ENCODE measurements around the gene INKA2. TPM values are rescaled to one million over a fixed set of nuclear protein-coding genes. Genes with fewer than 3 reads are reported as not detected.
A peak's percentile ranks its signal among the peaks of the same experiment; 100 is the strongest.

INKA2 gene
- total RNA-seq, 1 donor from 2014 or later: 2.6 TPM

DNA sequence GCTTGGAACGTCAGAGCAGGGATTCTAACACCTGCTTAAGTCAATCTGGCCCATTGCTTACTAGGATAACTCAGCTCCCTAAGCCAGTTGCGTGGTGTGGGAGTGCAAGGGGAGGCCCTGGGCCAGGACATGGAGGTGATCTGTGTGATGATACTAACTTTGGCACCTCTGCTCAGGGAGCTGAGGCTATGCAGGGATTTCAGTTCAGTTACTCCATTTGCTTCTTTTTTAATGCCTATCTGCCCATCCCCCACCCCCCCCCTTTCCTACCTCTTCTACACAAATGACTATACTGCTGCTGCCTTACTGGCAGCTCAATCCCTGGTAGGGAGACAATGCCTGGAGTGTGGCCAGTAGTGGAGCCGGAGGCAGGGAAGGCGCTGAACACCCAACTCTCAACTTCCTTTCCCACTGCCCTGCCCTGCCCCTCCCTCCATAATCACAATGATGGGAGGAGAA, 19.5 kb downstream of the INKA2 start:
- peaks cover 21% of the 10 kb centered on the region for H3K36me3 Mint-ChIP-seq (ENCODE audit: low read depth)
- H3K9me3 Mint-ChIP-seq: no peaks in the 10 kb centered on the region
- DNase-seq: no peak
- H3K27ac Mint-ChIP-seq: no peak overlapping the region
- no peaks in the 10 kb centered on the region for H3K27me3 Mint-ChIP-seq
- H3K4me1 Mint-ChIP-seq: peaks cover 15% of the 10 kb centered on the region
- intact Hi-C loops (cut with micrococcal nuclease): no loop called here
- H3K4me3 Mint-ChIP-seq: no peak overlapping the region

- no peak overlapping the region for H3K27ac Mint-ChIP-seq
- peak; percentile 55 for DNase-seq
- no peak overlapping the region for H3K4me3 Mint-ChIP-seq
- no peaks in the 10 kb centered on the region for H3K9me3 Mint-ChIP-seq
- H3K36me3 Mint-ChIP-seq (ENCODE audit: low read depth): peaks cover 24% of the 10 kb centered on the region
- no peaks in the 10 kb centered on the region for H3K27me3 Mint-ChIP-seq
- intact Hi-C loops (cut with micrococcal nuclease): no loop called here
- peaks cover 20% of the 10 kb centered on the region for H3K4me1 Mint-ChIP-seq
Measured at GRCh38 chr1:111719135-111719534, 20.1 kb downstream of the INKA2 start.

- Mint-ChIP-seq H3K36me3 (ENCODE audit: low read depth) (peaks cover 26% of the 10 kb centered on the region), H3K4me3 (no peak overlapping the region), H3K9me3 (no peaks in the 10 kb centered on the region), H3K4me1 (peaks cover 13% of the 10 kb centered on the region), H3K27me3 (no peaks in the 10 kb centered on the region), H3K27ac (no peak overlapping the region)
- no peak for DNase-seq
- intact Hi-C loops (cut with micrococcal nuclease): no loop called here
Measured at GRCh38 chr1:111717450-111717849, 21.7 kb downstream of the INKA2 start.

GRCh38 chr1:111716333-111716732, 22.9 kb downstream of the INKA2 start:
- H3K4me1 Mint-ChIP-seq: peaks cover 13% of the 10 kb centered on the region
- H3K27me3 Mint-ChIP-seq: no peaks in the 10 kb centered on the region
- no peak for DNase-seq
- no peak overlapping the region for H3K4me3 Mint-ChIP-seq
- H3K27ac Mint-ChIP-seq: no peak overlapping the region
- intact Hi-C loops (cut with micrococcal nuclease): no loop called here
- no peaks in the 10 kb centered on the region for H3K9me3 Mint-ChIP-seq
- H3K36me3 Mint-ChIP-seq (ENCODE audit: low read depth): peaks cover 28% of the 10 kb centered on the region

GRCh38 chr1:111709986-111710385, 29.2 kb downstream of the INKA2 start:
- peaks cover 49% of the 10 kb centered on the region for H3K36me3 Mint-ChIP-seq (ENCODE audit: low read depth)
- H3K27ac Mint-ChIP-seq: peak overlapping the region; percentile 43
- no peaks in the 10 kb centered on the region for H3K27me3 Mint-ChIP-seq
- DNase-seq: no peak
- intact Hi-C loops (cut with micrococcal nuclease): no loop called here
- H3K9me3 Mint-ChIP-seq: no peaks in the 10 kb centered on the region
- H3K4me3 Mint-ChIP-seq: no peak overlapping the region
- peaks cover 20% of the 10 kb centered on the region for H3K4me1 Mint-ChIP-seq

GRCh38 chr1:111707906-111708305, 31.3 kb downstream of the INKA2 start:
- Mint-ChIP-seq H3K4me1 (peaks cover 20% of the 10 kb centered on the region), H3K4me3 (no peak overlapping the region), H3K27me3 (no peaks in the 10 kb centered on the region), H3K27ac (peak overlapping the region; percentile 72), H3K36me3 (ENCODE audit: low read depth) (peaks cover 52% of the 10 kb centered on the region), H3K9me3 (no peaks in the 10 kb centered on the region)
- no peak for DNase-seq
- intact Hi-C loops (cut with micrococcal nuclease): no loop called here

GRCh38 chr1:111706921-111707320, 32.3 kb downstream of the INKA2 start:
- no peak for DNase-seq
- Mint-ChIP-seq H3K9me3 (no peaks in the 10 kb centered on the region), H3K4me3 (no peak overlapping the region), H3K27me3 (no peaks in the 10 kb centered on the region), H3K4me1 (peaks cover 24% of the 10 kb centered on the region), H3K36me3 (ENCODE audit: low read depth) (peaks cover 60% of the 10 kb centered on the region), H3K27ac (no peak overlapping the region)
- intact Hi-C loops (cut with micrococcal nuclease): no loop called here

GRCh38 chr1:111705841-111706240, 33.4 kb downstream of the INKA2 start:
- no peak for DNase-seq
- Mint-ChIP-seq H3K27ac (peak overlapping the region; percentile 11), H3K9me3 (no peaks in the 10 kb centered on the region), H3K4me1 (peaks cover 32% of the 10 kb centered on the region), H3K36me3 (ENCODE audit: low read depth) (peaks cover 64% of the 10 kb centered on the region), H3K27me3 (no peaks in the 10 kb centered on the region), H3K4me3 (no peak overlapping the region)
- intact Hi-C loops (cut with micrococcal nuclease): no loop called here

DNA sequence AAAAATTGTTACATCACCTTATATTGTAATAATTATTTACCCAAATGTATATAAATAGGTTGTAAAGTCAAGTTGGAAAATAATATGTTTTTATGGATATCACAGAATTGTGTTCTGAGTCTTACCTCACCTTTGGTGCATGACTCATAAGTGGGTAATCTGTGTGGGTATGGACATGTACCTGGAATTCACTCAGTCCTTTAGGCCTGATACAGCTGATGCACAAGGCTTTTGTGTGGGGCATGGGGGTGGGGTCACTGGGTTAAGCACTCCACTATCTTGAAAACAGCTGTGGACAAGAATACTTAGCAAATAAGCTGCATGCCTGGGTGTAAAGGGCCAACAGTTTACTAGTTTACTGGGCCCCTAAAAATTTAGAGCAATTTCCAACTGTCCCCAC, 34.4 kb downstream of the INKA2 start:
- Mint-ChIP-seq H3K4me3 (no peak overlapping the region), H3K27me3 (no peaks in the 10 kb centered on the region), H3K4me1 (peaks cover 36% of the 10 kb centered on the region), H3K9me3 (no peaks in the 10 kb centered on the region), H3K27ac (no peak overlapping the region), H3K36me3 (ENCODE audit: low read depth) (peaks cover 70% of the 10 kb centered on the region)
- no peak for DNase-seq
- intact Hi-C loops (cut with micrococcal nuclease): no loop called here

DNA sequence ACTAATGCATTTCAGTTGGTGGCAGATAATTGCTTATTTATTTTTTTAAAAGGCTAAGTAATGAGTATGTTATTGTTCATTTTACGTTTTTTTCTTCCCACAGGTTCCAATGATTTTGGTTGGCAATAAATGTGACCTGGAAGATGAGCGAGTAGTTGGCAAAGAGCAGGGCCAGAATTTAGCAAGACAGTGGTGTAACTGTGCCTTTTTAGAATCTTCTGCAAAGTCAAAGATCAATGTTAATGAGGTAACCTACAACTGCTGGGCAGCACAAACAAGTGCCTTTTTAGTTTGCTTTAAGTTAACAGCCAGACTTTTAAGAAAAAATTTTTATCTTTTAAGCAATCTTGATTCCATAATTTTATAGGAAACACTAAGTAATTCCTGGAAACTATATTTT, 35.0 kb downstream of the INKA2 start:
- Mint-ChIP-seq H3K9me3 (no peaks in the 10 kb centered on the region), H3K27me3 (no peaks in the 10 kb centered on the region), H3K27ac (peak overlapping the region; percentile 35), H3K4me1 (peaks cover 32% of the 10 kb centered on the region), H3K36me3 (ENCODE audit: low read depth) (peaks cover 69% of the 10 kb centered on the region), H3K4me3 (no peak overlapping the region)
- intact Hi-C loops (cut with micrococcal nuclease): no loop called here
- DNase-seq: no peak

GRCh38 chr1:111702504-111703050, 36.6 kb downstream of the INKA2 start:
- Mint-ChIP-seq H3K36me3 (ENCODE audit: low read depth) (peaks cover 64% of the 10 kb centered on the region), H3K27me3 (no peaks in the 10 kb centered on the region), H3K9me3 (no peaks in the 10 kb centered on the region), H3K4me1 (peaks cover 32% of the 10 kb centered on the region), H3K4me3 (no peak overlapping the region), H3K27ac (no peak overlapping the region)
- intact Hi-C loops (cut with micrococcal nuclease): no loop called here
- DNase-seq: no peak

DNA sequence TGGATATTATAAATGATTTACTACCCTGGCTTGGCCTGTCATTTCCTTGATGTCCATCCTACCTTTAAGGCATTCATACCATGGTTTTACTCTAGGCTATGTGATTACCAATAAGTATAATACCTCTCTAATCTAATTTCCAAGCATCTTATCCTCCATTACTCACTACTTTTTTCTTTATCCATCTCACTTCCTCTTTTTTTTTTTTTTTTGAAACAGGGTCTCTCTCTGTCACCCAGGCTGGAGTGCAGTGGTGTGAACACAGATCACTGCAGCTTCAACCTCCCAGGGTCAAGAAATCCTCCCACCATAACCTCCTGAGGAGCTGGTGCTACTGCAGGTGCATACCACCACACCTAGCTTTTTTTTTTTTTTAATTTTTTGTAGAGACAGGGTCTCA, 39.9 kb downstream of the INKA2 start:
- intact Hi-C loops (cut with micrococcal nuclease): no loop called here

DNA sequence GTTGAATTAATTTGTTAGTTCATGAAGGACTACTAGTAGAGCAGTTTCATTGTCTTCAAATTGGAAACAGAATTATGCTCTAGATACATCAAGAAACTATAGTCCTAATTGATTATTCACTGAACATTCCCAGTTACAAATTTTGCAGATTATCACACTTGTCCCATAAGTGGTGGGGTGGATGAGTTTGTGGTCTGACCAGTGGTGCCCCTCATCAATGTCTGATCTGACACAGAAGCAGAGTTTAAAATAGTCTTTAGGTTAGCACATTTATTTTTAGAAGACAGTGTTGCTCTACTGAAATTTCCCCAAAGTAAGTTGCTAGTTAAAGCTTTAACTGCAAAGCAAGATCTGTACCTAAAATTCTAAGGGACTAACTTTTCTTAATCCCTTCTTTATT, 42.9 kb downstream of the INKA2 start:
- intact Hi-C loops (cut with micrococcal nuclease): loop anchor here (2.0 kb wide), 1 partner anchor 62 kb away; no protein-coding TSS in a partner anchor
- Mint-ChIP-seq H3K9me3 (no peaks in the 10 kb centered on the region), H3K27ac (no peak overlapping the region), H3K4me1 (peaks cover 45% of the 10 kb centered on the region), H3K27me3 (no peaks in the 10 kb centered on the region), H3K36me3 (ENCODE audit: low read depth) (peaks cover 71% of the 10 kb centered on the region), H3K4me3 (no peak overlapping the region)
- no peak for DNase-seq

More for the DNA sequence above, 39.9 kb downstream of the INKA2 start:
- H3K4me1 Mint-ChIP-seq: peaks cover 41% of the 10 kb centered on the region
- no peaks in the 10 kb centered on the region for H3K9me3 Mint-ChIP-seq
- DNase-seq: no peak
- no peak overlapping the region for H3K4me3 Mint-ChIP-seq
- no peaks in the 10 kb centered on the region for H3K27me3 Mint-ChIP-seq
- no peak overlapping the region for H3K27ac Mint-ChIP-seq
- peaks cover 70% of the 10 kb centered on the region for H3K36me3 Mint-ChIP-seq (ENCODE audit: low read depth)

DNA sequence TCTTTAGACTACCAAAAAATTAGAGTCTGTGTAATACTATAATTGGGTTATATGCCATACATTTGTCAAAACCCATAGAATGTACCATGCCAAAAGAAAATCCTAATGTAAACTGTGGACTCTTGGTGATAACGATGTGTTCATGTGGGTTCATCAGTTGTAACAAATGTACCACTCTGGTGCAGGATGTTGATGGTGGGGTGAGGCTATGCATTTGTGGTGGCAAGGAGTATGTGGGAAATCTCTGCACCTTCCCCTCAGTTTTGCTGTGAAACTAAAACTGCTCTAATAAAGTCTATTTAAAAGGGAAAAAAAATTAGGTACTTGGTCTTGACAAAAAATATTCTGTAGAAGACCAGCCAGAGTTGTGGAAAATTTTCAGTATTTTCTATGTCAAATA, 43.4 kb downstream of the INKA2 start:
- peaks cover 41% of the 10 kb centered on the region for H3K4me1 Mint-ChIP-seq
- H3K27ac Mint-ChIP-seq: peak overlapping the region; percentile 21
- intact Hi-C loops (cut with micrococcal nuclease): loop anchor here (2.0 kb wide), 1 partner anchor 61 kb away; no protein-coding TSS in a partner anchor
- no peak for DNase-seq
- H3K4me3 Mint-ChIP-seq: no peak overlapping the region
- H3K27me3 Mint-ChIP-seq: no peaks in the 10 kb centered on the region
- peaks cover 68% of the 10 kb centered on the region for H3K36me3 Mint-ChIP-seq (ENCODE audit: low read depth)
- no peaks in the 10 kb centered on the region for H3K9me3 Mint-ChIP-seq

GRCh38 chr1:111691886-111692285, 47.3 kb downstream of the INKA2 start:
- intact Hi-C loops (cut with micrococcal nuclease): no loop called here
- H3K27ac Mint-ChIP-seq: no peak overlapping the region
- H3K36me3 Mint-ChIP-seq (ENCODE audit: low read depth): peaks cover 53% of the 10 kb centered on the region
- H3K4me1 Mint-ChIP-seq: peaks cover 47% of the 10 kb centered on the region
- H3K9me3 Mint-ChIP-seq: no peaks in the 10 kb centered on the region
- DNase-seq: no peak
- no peaks in the 10 kb centered on the region for H3K27me3 Mint-ChIP-seq
- no peak overlapping the region for H3K4me3 Mint-ChIP-seq

Measured in activated CD4-positive, alpha-beta T cell treated with anti-CD3 and anti-CD28 coated beads, Interleukin-2, amount 10 ng/mL, durations not matched to agents 24 days and 14 days (primary cell).